Astrocyte of the cerebellum (primary cell): ENCODE data around the gene EIF2AK3.
A peak's percentile ranks its signal among the peaks of the same experiment; 100 is the strongest.

Experiments used
- DNase-seq: peaks from one replicate; pipeline ENCODE4 v3.0.0-alpha.2; 2011; ENCODE audit warnings: low read depth
- H3K4me3 ChIP-seq: 2 replicates; pipeline ENCODE4 v1.5.1; 2011; ENCODE audit warnings: mild to moderate bottlenecking, low read depth, low read length, moderate library complexity
- in situ Hi-C: cut with HindIII; loops from 2 replicates; pipeline ENCODE4 v1.10.0; 2017; ENCODE audit warnings: low sequenced_read_pairs
- TF ChIP-seq, protein P1 (sequence below): IDR thresholded peaks from 2 replicates; pipeline ENCODE4 v1.5.1; 2012; ENCODE audit warnings: low read length, low read depth, moderate library complexity, mild to moderate bottlenecking; ENCODE audit errors: missing control alignments

The EIF2AK3 gene

DNA sequence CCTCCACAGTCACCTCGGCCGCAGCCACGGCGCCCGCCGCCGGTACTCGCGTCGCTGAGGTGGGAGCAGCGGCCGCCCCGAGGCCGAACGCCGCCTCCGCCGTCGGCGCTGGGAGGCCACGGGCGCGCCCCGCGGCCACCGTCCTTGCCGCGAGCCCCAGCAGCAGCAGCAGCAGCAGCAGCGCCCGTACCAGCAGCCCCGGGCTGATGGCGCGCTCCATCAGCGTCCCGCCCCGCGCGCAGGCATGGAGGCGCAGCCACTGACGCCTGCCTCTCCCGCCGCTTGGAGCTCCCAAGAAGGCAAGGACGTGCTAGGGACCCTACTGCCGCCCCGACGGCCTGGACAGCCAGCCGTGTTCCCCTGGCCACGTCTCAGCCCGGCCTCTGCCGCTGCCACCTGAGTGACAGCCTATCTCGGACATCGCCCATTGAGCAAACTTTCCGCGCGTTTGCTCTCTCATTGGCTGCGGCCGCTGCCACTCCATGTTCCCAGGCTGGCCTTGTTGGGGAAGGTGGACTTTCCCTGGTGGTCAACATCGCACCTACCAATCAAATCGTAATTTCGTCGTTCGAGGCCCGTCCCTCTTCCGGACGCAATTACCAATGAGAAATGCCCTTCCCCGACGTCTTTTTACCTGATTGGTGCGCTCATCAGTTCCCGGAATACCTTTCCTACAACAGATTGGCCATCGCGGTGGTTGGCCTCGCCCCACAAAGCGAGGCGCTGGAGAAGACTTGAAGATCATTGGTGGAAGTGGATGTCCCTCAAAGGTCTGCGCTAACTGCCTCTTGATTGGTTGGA lies at the start of gene EIF2AK3:
TSS of gene EIF2AK3 (minus strand) at position 410 of the 801 bp plus-strand sequence. CDS start at position 220, 190 bp downstream.
- in situ Hi-C loops, result no loop called here
- peak; percentile 100 for DNase-seq
- peak within 1 kb of the TSS; percentile 87 for H3K4me3 ChIP-seq
- TF ChIP-seq, protein P1, sequence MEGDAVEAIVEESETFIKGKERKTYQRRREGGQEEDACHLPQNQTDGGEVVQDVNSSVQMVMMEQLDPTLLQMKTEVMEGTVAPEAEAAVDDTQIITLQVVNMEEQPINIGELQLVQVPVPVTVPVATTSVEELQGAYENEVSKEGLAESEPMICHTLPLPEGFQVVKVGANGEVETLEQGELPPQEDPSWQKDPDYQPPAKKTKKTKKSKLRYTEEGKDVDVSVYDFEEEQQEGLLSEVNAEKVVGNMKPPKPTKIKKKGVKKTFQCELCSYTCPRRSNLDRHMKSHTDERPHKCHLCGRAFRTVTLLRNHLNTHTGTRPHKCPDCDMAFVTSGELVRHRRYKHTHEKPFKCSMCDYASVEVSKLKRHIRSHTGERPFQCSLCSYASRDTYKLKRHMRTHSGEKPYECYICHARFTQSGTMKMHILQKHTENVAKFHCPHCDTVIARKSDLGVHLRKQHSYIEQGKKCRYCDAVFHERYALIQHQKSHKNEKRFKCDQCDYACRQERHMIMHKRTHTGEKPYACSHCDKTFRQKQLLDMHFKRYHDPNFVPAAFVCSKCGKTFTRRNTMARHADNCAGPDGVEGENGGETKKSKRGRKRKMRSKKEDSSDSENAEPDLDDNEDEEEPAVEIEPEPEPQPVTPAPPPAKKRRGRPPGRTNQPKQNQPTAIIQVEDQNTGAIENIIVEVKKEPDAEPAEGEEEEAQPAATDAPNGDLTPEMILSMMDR, result no peak

- TF ChIP-seq, protein P1, result no peak
- H3K4me3 ChIP-seq, result no peak overlapping the region
- in situ Hi-C loops, result loop anchor here (5.0 kb wide), 1 partner anchor 96 kb away; no protein-coding TSS in a partner anchor
- no peak for DNase-seq
Observed at GRCh38 chr2:88673363-88673762, 46.1 kb upstream of the EIF2AK3 start.

- TF ChIP-seq, protein P1, result peak; percentile 85
- in situ Hi-C loops, result loop anchor here (5.0 kb wide), 1 partner anchor 95 kb away; no protein-coding TSS in a partner anchor
- H3K4me3 ChIP-seq, result no peak overlapping the region
- peak; percentile 24 for DNase-seq
Observed at GRCh38 chr2:88671786-88672427, 44.6 kb upstream of the EIF2AK3 start.

DNA sequence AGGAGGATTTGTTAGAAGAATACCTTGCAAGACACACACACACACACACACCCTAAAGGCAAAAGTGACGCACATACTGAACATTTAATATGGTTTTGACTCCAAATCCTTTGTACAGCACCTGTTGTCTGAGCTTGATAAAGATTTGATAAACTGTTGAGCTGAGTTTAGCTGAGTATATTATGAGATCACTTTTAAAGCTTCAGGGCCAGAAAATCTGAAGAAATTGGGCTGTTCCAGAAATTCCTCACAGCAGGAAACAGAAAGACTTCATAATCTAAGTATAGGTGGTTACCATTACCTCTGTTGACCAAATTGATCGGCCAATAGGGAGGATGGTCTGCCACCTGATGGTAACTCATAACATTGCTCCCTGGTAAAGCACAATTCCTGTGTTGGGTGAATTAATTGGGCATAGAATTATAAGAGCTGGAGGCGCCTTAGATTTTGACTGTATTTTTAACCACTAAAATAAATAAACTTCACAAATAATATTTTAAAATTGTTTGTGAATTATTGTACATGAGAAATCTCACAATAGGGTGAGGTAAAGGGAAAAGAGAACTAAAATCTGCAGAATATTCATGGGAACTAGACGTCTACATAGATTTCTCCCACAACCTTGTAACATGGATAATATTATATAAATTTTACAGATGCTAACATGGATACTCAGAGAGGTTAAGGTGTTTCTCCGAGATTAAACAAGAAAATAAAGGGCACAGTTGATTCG lies 42.4 kb upstream of the EIF2AK3 start:
- TF ChIP-seq, protein P1, result peak; percentile 73
- peak; percentile 28 for DNase-seq
- in situ Hi-C loops, result loop anchor here (5.0 kb wide), 1 partner anchor 92 kb away; no protein-coding TSS in a partner anchor
- H3K4me3 ChIP-seq, result no peak overlapping the region

DNA sequence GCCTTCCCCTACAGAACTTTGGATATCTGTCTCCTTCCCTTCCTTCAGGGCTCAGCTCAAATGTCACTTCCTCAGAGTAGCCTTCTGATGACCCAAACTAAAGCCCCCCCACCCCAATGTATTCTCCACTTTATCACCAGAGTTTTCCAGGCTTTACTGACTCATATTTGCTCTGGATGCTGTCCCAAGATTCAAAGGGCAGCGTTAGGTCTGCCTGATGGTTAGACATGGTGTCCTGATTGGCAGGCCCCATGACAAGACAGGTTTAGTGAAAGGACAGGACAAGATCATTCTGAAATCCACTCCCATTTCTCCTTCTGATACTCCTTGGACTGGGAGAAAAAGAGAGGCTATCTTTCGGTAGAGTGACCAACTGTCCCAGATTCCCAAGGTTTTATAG lies 41.6 kb upstream of the EIF2AK3 start:
- H3K4me3 ChIP-seq, result no peak overlapping the region
- TF ChIP-seq, protein P1, result no peak
- in situ Hi-C loops, result no loop called here
- no peak for DNase-seq

GRCh38 chr2:88667219-88667618 lies 40.0 kb upstream of the EIF2AK3 start:
- TF ChIP-seq, protein P1, result no peak
- no peak for DNase-seq
- no peak overlapping the region for H3K4me3 ChIP-seq
- in situ Hi-C loops, result no loop called here
